Ishikawa (cell line): ENCODE measurements around the gene NPAS3.

Source experiments
- CEBPB ChIP-seq: IDR thresholded peaks from 2 replicates; pipeline ENCODE4 v1.6.1; 2012
- CREB1 ChIP-seq: IDR thresholded peaks from 2 replicates; pipeline ENCODE4 v1.6.1; 2012; ENCODE audit warnings: low read depth
- EGR1 ChIP-seq: IDR thresholded peaks from 2 replicates; pipeline ENCODE4 v1.6.1; 2012
- EP300 ChIP-seq: IDR thresholded peaks from 2 replicates; pipeline ENCODE4 v1.6.1; 2012; ENCODE audit warnings: borderline replicate concordance
- FOXM1 ChIP-seq: IDR thresholded peaks from 2 replicates; pipeline ENCODE4 v1.6.1; 2012; ENCODE audit warnings: low read depth, borderline replicate concordance
- NFIC ChIP-seq: IDR thresholded peaks from 2 replicates; pipeline ENCODE4 v1.6.1; 2012
- RAD21 ChIP-seq: IDR thresholded peaks from 2 replicates; pipeline ENCODE4 v1.6.1; 2012; ENCODE audit warnings: low read depth
- TAF1 ChIP-seq: IDR thresholded peaks from 2 replicates; pipeline ENCODE4 v1.6.1; 2012; ENCODE audit warnings: low read depth, mild to moderate bottlenecking
- TCF12 ChIP-seq: IDR thresholded peaks from 2 replicates; pipeline ENCODE4 v1.6.1; 2012; ENCODE audit warnings: low read depth
- YY1 ChIP-seq: IDR thresholded peaks from 2 replicates; pipeline ENCODE4 v1.6.1; 2012; ENCODE audit warnings: low read depth
- ZBTB7A ChIP-seq: IDR thresholded peaks from 2 replicates; pipeline ENCODE4 v1.6.1; 2012; ENCODE audit warnings: low read depth
- TF ChIP-seq, protein P1 (sequence below): IDR thresholded peaks from 2 replicates; pipeline ENCODE4 v1.6.1; 2012
- TF ChIP-seq, protein P2 (sequence below): IDR thresholded peaks from 2 replicates; pipeline ENCODE4 v1.6.1; 2012

DNA sequence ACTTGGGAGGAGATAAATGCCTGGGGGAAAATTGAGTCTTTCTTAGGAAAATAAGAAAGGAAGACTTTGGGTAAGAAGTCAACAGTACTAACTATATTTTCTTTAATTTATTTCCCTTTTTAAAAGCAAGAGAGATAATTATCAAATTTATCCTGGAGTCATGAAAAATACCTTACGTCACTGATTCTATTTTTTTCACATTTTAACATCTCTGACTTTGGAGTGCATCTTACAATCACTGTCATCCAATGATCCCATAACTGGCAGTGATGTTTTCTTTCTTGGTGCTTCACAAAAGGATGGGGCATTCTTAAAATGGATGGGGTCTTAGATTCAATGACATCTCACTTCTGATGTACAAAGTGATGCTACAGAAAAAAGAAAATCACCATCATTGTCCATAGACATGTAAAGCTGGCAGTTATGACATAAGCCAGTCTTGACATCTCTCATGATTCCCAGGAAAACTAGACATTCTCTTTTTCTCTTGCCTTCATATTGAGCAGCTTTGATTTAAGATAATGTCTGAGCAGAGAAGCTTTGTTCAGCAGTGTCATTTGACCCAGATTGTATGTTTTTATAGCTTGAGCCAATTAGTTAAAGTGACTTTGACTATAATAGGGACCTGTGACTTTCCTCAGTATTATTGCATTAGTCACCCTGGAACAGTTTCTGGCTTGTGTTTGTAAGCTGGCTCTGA, 776.0 kb downstream of the NPAS3 start:
- TF ChIP-seq EP300 (no peak), CREB1 (no peak), TCF12 (no peak), CEBPB (no peak), TAF1 (no peak), RAD21 (no peak), YY1 (no peak), FOXM1 (no peak), NFIC (no peak), EGR1 (no peak), ZBTB7A (no peak)
- TF ChIP-seq, protein P1, sequence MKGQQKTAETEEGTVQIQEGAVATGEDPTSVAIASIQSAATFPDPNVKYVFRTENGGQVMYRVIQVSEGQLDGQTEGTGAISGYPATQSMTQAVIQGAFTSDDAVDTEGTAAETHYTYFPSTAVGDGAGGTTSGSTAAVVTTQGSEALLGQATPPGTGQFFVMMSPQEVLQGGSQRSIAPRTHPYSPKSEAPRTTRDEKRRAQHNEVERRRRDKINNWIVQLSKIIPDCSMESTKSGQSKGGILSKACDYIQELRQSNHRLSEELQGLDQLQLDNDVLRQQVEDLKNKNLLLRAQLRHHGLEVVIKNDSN = no peak
- TF ChIP-seq, protein P2, sequence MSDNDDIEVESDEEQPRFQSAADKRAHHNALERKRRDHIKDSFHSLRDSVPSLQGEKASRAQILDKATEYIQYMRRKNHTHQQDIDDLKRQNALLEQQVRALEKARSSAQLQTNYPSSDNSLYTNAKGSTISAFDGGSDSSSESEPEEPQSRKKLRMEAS = no peak
